CD4-positive, alpha-beta T cell treated with Interleukin-6 for 4 hours (primary cell): ENCODE measurements around the gene FREM2.

Experiments used
- DNase-seq: peaks from one replicate; pipeline ENCODE4 v3.0.0-alpha.2; 2020; ENCODE audit warnings: mixed read lengths

The FREM2 gene

DNA sequence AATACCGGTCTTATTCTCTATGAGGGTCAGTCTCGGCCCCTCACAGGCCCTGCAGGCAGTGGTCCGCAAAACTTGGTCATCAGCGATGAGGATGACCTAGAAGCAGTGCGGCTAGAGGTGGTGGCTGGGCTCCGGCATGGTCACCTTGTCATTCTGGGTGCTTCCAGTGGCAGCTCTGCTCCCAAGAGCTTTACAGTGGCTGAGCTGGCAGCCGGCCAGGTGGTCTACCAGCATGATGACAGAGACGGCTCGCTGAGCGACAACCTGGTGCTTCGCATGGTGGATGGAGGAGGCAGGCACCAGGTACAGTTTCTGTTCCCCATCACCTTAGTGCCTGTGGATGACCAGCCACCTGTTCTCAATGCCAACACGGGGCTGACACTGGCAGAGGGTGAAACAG, 1.8 kb downstream of the FREM2 start:
- no peak for DNase-seq

DNA sequence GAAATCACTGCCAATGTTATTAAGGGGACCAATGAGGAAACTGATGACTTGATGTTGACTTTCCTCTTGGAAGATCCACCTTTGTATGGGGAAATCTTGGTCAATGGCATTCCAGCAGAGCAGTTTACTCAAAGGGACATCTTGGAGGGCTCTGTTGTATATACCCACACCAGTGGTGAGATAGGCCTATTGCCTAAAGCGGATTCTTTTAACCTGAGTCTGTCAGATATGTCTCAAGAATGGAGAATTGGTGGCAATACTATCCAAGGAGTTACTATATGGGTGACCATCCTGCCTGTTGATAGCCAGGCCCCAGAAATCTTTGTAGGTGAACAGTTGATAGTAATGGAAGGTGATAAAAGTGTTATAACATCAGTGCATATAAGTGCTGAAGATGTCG, 3.4 kb downstream of the FREM2 start:
- DNase-seq, result no peak

DNA sequence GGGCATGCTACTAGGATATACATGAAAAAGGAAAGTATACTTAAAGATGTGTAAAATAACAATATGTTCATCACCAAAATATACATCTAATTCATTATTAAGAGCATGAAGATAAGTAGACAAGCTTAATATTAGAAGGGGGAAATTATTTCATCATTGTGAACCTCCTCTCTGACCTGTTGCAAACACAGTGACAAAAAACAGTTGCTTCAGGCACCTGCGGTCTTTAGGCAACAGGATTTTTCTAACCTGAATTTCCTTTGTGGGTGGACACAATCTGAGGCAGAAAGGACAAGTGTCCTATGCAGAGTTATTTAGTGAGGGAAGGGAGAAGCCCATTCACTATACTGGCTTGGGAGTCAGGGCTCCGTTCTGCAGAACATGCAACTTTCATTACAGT, 6.3 kb downstream of the FREM2 start:
- DNase-seq, result no peak

DNA sequence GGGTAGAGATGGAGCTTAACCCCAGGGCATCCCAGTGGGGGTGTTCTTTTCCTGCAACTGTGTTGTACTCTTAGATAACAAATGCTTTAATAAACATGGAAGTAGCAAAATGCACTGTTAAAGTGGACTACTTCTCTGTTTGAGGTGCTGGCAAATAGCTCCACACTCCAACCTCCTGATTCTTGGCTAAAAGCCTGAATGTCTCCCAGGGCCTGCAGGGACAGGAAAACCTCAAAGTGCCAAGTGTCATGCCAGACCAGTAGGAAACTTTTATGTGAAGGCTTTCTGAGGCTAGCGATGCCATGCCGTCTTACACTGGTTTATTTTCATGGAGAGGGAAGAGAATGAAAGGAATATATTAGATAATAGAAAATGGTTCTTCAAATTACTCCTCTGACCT, 6.8 kb downstream of the FREM2 start:
- DNase-seq, result no peak

DNA sequence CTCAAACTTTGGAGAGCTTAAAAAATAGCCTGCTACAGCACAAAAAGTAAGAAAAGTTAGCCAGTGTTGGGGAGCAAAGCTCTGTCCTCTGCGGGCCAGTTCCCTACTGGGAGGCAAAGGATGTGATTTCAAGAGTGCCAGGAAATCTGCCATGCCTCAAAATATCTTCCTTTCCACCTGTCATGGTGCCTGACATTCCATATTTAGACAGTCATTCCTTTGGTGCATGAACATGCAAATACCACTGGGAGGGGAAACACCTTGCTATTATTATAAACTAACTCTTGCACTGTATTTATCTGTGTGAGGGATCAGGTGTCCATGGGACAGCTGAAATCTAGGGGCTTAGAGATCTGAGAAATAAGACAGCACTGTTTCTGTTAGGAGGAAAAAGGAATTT, 10.3 kb downstream of the FREM2 start:
- no peak for DNase-seq

DNA sequence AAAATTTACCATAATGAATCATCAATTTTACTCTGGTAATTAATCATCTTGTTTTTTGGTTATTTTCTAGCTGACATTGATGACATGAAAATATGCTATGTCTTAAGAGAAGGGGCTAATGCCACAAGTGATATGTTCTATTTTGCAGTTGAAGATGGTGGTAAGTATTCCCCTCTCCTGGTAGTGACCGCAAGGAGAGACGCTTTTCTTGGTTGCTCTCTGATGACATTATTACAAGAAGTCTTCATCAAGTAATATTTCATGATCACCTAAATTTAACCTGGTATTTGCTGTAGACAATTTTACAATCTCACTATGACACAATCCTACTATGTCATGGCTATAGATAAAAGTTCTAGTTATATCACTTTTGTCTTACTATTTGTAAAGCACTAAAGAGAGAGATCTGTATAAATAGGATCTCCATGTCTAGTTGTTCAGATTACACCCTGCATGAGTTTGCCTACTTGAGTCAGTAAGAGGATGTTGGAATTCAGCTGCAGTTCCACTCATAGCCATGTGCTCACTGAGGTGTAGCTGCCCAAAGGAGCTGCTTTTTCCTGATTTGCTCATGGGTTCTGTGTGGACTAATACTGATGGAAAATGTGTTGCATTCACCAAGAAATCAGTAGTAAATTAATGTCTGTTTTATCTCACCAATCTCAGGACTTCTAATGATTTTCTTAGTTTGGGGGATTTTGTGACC, 10.9 kb downstream of the FREM2 start:
- no peak for DNase-seq

DNA sequence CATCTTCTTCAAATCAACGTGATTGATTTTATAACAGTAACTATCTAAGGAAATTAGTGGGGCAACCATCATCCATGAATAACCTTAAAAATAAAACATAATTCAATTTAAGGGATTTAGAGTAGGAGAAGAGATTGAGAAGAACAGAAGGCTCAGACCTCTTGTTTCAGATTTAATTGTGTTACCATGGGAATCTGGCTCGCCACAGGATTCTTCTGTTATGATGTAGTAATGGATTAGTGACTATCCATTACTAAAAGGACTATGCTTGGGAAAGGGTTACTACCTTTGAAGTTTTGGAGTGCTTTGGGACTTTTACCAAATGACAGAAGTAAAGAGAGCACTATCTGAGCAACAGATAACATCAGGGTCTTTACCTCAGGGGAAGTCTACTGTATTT, 13.2 kb downstream of the FREM2 start:
- DNase-seq, result no peak

DNA sequence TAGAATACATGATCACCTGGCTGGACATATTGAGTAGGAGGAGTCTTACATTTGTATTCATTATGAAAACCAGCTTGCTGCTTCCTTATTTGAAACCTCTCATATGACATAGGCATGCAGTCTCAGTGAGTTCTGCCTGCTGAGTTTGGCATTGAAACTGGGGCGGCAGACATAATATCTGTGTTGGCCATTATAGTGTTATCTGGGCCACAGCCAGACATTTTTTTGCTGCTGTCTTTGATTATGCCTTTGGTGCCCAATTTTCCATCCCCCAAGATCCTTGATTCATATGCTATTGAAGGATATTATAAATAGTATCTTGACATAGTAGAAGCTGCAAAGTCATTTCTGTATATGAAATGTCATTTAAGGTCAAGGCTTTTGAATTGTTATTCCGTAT, 15.8 kb downstream of the FREM2 start:
- DNase-seq, result no peak

DNA sequence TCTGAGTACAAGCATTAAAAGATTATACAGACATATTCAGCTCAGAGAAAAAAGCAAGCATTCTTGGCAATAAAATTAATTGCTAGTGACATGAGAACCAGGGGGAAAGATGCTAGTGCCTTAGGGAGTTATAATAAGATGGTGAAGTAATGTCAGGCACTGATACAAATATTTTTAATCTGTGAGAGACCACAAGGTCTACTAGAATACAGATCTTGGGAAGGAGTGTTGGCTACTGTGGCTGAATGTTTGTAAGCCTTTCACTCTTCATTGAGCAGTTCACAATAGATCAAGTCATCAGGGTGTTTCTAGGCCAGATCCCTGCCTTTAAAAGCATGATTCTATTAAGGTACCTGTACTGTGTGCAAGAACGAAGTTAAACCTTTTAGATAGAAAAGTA, 16.4 kb downstream of the FREM2 start:
- no peak for DNase-seq

DNA sequence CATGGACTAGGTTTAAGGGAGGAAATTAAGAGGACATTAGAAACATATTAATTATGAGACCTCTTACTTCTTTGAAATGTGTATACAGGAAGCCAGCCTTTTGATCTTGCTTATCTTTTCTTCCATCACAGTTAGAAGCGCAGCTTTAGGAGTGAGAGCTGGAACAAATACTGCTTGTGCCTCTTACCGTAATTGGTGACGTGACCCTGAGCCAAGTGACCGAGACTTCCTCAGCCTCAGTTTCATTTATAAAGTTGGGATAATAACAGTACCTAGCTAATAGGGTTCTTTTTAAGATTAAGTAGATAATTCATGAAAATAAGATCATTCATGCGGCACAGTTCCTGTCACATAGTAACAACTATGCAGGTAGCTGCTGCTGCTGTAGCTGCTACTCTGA, 18.5 kb downstream of the FREM2 start:
- DNase-seq, result no peak

DNA sequence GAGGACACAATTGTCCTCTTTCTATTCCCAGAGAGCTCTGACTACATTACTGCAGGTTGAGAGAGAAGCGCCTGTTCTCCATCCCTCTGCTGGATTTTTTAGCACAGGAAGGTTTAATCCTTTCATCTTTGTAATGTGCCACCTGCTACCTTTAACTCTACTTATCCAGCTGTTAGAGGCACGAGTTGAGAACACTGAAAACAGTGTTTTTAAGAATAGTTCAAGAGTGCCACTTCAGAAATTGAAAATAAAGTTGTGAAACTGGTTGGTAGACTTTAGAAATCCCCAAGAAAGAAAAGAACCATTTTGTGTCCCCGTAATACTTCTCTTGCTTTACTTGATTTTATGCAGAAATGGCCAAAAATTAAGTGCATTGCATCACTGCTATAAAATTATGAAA, 20.6 kb downstream of the FREM2 start:
- DNase-seq, result no peak

DNA sequence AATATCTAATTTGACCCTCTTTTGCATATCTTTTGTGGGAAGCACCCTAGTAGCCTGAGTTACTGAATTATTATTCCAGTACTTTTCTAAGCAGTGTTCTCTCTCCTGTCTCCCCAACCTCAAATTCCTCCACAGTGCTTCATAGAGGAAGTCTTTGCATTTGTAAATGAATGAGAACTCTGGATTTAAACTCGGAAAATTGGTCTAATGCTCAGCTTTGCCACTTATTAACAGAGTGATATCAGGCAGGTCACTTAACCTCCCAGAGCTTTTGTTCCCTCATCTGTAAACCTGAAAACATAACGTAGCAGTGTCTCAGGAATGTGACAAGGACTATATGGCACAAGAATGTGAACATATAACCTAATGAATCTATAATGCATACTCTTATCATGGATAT, 26.2 kb downstream of the FREM2 start:
- no peak for DNase-seq

DNA sequence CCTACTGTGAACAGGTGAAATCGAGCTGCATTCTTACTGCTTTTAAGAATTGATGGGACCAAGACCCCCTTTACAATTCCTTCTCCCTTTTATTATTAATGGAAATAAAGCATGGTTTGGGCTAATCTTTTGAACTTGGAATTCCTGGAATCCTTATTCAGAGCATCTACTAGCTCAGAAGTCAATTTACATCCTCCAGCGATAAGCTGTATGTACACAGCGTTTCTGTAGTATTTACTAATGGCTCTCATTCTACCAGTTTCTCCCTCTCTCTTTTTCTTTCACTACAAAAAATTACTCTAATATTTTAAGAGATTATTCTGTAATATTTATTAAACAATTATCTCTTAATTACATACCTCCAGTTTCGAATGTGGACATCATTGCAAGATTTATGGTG, 31.5 kb downstream of the FREM2 start:
- no peak for DNase-seq

DNA sequence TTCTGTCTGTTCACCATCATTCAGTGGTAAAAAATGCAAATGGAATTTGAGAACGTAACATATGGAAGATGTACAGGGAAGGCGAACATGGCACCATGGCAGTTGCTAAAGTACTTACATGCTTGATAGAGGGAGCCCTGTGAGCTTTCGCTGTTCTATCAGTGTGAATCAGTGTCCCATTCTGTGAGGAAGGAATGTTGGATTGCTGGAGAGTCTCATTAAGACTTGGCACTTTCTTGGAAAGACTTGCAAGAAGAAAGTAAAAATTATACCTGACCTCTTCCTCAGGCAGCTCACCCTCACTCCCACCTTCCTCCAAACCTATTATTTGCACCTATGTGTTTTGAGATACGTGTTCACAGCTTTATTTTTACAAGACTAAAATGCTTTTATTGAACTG, 43.5 kb downstream of the FREM2 start:
- no peak for DNase-seq

DNA sequence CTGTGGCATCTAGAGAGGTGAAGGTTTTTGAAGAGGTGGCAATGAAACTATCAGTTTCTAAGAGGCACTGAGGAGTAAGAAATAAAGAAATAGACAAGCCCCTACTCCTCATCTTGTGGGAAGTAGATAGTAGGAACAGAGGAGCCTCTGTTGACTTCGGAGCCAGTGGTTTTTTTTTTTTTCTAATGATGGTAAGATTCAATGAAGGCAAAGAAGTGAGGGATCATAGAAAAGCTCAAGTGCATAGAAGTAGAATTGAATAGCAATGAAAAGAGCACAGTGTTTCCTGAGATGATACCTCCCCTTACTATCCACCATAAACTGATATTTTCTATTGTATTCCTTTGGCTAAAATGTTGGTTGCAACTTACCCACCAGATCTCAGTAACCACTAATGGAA, 46.3 kb downstream of the FREM2 start:
- DNase-seq, result no peak

DNA sequence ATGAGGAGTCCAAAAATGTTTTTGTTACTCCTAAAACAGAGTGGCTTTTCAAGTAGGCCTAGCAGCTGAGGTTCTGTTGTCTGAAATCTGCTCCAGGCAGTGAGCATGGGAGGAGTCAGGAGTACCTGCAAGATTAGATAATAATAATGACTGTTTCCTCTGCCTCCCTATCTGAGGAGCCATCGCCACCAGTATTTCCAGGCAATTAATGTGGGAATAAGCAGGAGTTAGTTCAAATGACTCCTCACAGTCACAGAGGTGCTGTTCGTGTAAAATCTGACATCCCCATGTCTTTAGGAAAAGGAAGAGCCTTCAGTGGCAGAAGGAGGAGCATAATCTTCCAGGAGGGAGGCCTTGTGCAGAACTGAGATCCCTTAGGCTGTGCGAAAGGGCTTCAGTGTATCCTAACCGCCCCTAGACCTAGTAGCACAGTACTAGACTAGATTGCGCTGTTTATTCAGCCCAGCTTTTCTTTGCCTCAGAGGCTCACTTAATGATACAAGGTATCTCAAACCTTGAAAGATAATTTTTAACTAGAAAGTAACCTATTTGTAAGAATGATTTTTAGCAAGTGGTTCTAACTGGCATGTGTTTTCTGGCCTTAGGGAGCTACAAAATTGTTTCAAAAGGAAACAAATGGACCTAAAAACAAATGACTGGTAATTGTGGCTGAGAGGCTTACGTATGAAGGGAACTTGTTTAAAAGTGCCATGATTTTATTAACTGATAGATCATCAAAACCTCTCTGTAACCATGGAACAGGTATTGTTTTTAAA, 49.0 kb downstream of the FREM2 start:
- DNase-seq, result no peak

DNA sequence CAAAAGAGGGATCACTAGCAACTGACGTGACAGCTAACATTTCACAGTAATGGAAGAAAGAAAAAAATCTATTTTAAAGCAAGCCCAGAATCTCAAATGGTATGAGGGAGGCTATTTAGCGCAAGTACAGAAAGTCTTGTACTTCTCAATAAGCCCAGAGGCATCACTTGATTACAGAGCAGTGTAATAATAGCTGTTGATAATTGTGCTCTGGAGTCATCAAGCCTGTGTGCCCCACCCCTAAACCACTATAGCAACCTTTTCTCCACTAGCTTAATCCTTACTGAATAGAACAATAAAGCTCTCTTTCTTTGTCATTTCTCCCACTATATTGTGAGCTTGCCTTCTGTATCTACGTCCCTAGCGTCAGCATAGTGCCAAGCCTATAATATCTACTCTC, 56.6 kb downstream of the FREM2 start:
- DNase-seq, result no peak

DNA sequence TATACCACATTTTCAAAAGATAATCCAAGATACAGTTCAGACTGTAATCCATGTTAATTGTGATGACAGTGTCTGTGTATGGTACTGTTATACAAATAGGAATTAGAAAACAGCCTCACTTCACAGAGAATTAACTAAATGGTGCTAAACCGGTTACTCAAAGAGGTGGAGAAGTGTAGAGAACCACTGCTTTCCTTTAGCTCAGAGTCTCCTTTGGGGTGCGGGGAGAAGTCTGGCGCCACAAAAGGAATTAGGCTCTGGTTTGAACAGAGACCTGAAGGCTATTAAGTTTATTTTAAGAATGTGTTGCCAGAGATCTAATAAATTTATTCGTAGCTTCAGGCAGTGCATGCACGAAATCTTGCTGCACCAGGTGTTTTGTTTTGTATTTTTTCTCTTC, 65.8 kb downstream of the FREM2 start:
- no peak for DNase-seq

DNA sequence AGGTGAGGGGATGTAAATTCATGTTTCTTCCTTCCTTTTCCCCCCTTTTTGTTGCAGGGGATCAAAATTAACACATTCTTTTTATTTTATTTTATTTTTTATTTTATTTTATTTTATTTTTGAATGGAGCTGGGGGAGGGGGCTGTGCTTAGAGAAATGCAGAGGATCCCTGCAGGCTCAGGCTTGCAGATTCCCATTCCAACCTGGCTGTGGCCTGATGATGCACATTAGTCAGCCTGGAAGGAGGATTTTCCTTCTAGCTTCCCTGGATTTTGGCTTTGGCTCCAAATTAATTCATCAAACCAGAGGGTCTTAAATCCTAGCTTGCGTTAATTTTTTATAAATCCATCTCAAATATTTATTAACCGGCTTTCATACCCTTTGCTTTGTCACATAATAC, 67.0 kb downstream of the FREM2 start:
- no peak for DNase-seq

DNA sequence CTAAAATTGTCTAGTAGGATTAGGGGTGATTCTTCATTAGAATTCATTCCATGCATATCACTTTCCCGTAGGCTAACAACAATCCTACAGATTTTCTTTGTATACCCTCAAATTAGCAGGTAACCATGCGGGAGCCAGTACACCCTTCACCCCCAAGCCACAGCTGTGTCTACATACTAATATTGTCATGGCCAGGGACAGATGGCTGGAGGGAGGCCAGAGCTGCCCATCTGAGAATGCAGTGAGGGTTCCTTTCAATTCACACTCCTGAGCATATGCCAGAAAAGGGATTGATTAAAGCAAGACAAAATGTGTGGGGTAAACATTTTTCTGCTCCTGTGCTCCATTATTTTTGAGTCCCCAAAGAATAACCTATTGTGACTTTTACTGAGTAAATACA, 68.9 kb downstream of the FREM2 start:
- no peak for DNase-seq

DNA sequence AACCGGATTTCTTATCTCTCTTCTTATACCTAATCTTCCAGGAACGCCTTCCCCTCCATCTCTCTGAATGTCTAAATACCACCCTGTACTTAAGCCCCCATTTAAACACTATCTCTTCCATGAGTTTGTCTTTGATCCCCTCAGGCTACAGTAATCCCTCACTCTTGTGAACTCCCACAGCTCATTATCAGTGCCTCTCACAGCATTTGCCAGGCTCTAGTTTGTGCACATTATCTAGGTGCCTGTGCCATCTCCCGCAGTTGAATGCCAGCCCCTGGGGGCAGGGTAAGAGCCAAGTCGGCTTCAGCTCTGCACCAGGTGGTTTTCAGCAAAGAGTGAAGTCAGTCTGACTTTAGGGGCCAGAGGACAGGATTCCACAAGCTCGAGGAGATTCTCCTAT, 71.4 kb downstream of the FREM2 start:
- no peak for DNase-seq

DNA sequence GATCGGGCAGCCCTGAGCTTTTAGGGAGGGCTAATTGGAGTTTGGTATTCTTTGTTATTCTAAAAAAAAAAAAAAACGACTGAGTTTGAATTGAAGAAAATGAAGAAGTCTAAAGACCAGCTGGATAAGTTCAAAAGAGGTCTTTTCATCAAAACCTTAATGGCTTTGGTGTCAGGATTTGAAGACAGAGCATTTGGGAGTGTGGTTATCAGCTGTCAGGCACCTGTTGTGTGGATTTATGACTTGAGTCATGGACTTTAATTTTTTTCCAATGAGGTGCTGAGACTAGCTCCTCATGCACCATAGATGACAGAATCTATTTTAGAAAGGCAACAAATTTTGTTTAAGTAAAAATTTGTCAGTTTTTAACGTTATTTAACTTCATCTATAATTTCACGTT, 72.5 kb downstream of the FREM2 start:
- DNase-seq, result no peak

DNA sequence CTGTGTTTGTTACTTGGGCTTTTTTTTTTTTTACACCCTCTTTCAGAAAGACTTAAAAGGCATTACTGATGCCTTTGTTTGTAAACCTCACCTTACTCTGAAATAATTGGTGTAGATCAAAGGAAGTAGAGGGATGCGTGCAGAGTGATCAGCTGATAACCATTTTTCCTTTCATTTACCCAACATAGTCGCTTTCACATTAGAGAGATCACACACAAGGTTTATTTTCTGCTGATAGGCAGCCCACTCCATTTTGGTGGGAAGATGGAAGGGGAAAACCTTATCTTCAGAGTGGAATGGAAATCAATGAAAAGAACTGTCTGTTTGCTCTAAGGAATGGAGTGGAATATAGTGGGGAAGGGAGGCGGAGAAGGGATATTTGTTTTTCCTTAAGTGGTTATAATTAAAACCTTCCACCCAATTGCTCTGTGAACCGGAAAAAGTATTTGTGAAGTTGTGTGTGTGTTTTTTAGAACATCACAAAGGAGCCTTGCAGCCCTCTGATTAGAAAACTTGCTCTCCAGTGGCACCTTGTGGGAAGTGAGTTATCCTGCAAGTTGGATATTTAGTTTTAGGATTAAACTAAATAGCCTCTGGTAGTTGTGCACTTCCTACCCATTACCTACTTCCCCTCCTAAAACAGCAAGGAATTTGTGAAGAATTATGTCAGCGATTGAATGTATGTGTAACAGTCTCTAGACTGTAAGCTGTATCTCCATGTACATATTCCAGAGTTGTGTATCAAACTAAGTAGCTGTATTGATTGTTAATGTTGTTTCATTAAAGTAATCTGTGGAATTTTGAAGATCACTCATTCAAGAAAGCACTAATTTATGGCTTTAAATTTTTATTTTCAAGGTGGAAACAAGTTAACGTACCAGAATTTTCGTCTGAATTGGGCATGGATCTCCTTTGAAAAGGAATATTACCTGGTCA, 76.8 kb downstream of the FREM2 start:
- no peak for DNase-seq

DNA sequence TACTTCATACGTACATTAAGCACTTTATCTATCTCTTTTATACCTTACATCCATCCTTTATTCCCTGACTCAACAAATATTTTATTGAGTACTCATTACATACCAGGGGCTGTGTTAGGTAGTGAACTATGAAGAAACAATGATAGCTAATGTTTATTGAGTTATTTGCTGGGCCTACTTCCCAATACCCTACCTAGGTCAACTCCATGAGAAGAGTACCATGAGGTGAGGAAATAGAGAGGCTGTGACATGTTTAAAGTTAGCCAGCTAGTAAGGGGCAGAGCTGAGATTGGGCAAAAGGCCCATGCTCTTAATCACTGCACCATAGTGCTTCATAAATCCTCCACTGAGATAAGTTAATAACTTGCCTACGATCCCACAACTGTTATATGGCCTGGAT, 79.9 kb downstream of the FREM2 start:
- no peak for DNase-seq
